A673 (cell line): ENCODE data around the gene LRRFIP1.

Experiments used
- EZH2 ChIP-seq: fragments of 200-600 bp; sonication (generic); IDR thresholded peaks from 2 replicates; pipeline ENCODE4 v1.6.1; 2017; ENCODE audit warnings: borderline replicate concordance, low read depth, mild to moderate bottlenecking, mixed read lengths, antibody characterized with exemption, low read length; ENCODE audit not compliant: poor library complexity, severe bottlenecking
- TF ChIP-seq, protein P1 (sequence below): fragments of 300-800, 200-600 bp; sonication (generic); conservative IDR thresholded peaks from 2 replicates; pipeline ENCODE4 v1.5.1; 2017; ENCODE audit warnings: low read depth, mild to moderate bottlenecking, antibody characterized with exemption, low read length, moderate library complexity, mixed read lengths

DNA sequence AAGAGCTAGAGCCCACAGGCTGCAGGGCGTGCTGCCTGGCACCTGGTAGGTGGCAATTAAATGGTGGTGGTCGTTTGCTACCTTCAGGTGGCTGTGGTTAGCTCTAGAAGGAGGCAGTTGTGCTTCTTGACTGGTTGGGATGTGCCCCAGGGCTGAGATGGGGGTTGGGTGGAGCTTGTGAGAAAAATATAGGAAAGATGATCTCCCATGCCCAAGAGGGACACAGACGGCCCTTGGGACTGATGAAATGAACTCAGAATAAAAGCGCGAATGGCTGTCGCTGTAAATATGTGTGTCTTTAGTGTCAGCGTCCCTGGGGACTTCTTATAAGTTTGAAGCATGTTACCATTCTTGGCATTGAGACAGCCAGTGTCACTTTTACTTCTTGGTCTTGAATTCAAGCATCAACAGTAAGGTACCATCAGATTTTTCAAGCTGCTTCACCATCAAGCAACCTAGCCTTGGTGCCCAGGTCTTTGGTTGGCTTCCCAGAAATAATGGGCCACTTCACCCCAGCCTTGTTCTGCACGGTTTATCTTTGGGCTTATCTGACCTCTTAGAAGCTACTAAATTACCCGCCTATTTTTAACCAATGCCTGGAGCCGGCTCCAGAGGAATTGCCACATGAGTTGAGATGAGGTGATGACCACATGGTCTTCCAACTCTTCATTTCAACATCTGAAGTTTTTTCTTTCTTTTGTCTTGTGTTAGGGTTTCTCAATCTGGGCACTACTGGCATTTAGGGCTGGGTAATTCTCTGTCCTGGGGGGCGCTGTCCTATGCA lies 11.9 kb downstream of the LRRFIP1 start:
- no peak for TF ChIP-seq EZH2
- TF ChIP-seq, protein P1, sequence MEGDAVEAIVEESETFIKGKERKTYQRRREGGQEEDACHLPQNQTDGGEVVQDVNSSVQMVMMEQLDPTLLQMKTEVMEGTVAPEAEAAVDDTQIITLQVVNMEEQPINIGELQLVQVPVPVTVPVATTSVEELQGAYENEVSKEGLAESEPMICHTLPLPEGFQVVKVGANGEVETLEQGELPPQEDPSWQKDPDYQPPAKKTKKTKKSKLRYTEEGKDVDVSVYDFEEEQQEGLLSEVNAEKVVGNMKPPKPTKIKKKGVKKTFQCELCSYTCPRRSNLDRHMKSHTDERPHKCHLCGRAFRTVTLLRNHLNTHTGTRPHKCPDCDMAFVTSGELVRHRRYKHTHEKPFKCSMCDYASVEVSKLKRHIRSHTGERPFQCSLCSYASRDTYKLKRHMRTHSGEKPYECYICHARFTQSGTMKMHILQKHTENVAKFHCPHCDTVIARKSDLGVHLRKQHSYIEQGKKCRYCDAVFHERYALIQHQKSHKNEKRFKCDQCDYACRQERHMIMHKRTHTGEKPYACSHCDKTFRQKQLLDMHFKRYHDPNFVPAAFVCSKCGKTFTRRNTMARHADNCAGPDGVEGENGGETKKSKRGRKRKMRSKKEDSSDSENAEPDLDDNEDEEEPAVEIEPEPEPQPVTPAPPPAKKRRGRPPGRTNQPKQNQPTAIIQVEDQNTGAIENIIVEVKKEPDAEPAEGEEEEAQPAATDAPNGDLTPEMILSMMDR = no peak
